HEK293 (cell line): ENCODE measurements around the gene LLGL1.

Experiments
- CTCF ChIA-PET: fragments of 350-600 bp; formaldehyde crosslinking; extraction: SDS; loops from one replicate; lab custom pipeline; 2021; ENCODE audit warnings: antibody characterized with exemption; lab: Yijun Ruan, JAX
- POLR2A ChIA-PET: fragments of 300-600 bp; formaldehyde crosslinking; extraction: SDS; loops from one replicate; lab custom pipeline; 2020; ENCODE audit warnings: antibody characterized with exemption, inconsistent platforms; lab: Yijun Ruan, JAX
- H3K27ac ChIP-seq: fragments of 200-500 bp; sonication (Bioruptor generic); 2 replicates; pipeline ENCODE4 v1.5.1; 2014; ENCODE audit warnings: low read depth, low read length, control low read depth, inconsistent platforms; ENCODE audit errors: extremely low read depth
- H3K36me3 ChIP-seq, 2 experiments: fragments of 200-500 bp in 1 of 2; sonication (Bioruptor generic) in 1 of 2; 1 replicate in 1 of 2; 2 replicates in 1 of 2; pipeline ENCODE4 v1.5.1; 2014 to 2017; ENCODE audit warnings: inconsistent platforms in 2 of 2, low read length in 2 of 2; ENCODE audit not compliant: control insufficient read depth in 2 of 2, insufficient read depth in 1 of 2
- H3K4me1 ChIP-seq: fragments of 200-500 bp; sonication (Bioruptor generic); 2 replicates; pipeline ENCODE4 v1.5.1; 2014; ENCODE audit warnings: mild to moderate bottlenecking, low read length, inconsistent platforms; ENCODE audit not compliant: control insufficient read depth, insufficient read depth
- H3K4me3 ChIP-seq: 2 replicates; pipeline ENCODE4 v1.5.1; 2011; ENCODE audit warnings: low read depth, mild to moderate bottlenecking, control low read depth, low read length, moderate library complexity
- H3K9me3 ChIP-seq: fragments of 200-500 bp; sonication (Bioruptor generic); 2 replicates; pipeline ENCODE4 v1.5.1; 2014; ENCODE audit warnings: low read depth, low read length, inconsistent platforms; ENCODE audit not compliant: control insufficient read depth, insufficient read depth
- FEZF1 ChIP-seq: fragments of 450-650 bp; formaldehyde crosslinking; IDR thresholded peaks from 2 replicates; pipeline ENCODE4 v1.5.1; 2016; ENCODE audit warnings: missing biosample characterization, missing genetic modification characterization
- HOXA7 ChIP-seq: sonication (generic); formaldehyde crosslinking; IDR thresholded peaks from 2 replicates; pipeline ENCODE4 v1.8.1; 2022; ENCODE audit warnings: missing genetic modification reagents, borderline replicate concordance
- MYNN ChIP-seq: fragments of 450-650 bp; formaldehyde crosslinking; IDR thresholded peaks from 2 replicates; pipeline ENCODE4 v1.5.1; 2016; ENCODE audit warnings: missing biosample characterization, missing genetic modification characterization, borderline replicate concordance
- PATZ1 ChIP-seq: fragments of 450-650 bp; formaldehyde crosslinking; IDR thresholded peaks from 2 replicates; pipeline ENCODE4 v1.5.1; 2016; ENCODE audit warnings: missing biosample characterization, missing genetic modification characterization
- PRDM1 ChIP-seq: fragments of 450-650 bp; formaldehyde crosslinking; IDR thresholded peaks from 2 replicates; pipeline ENCODE4; 2016; ENCODE audit warnings: missing biosample characterization, missing genetic modification characterization
- SP3 ChIP-seq: fragments of 450-650 bp; formaldehyde crosslinking; IDR thresholded peaks from 2 replicates; pipeline ENCODE4 v1.5.1; 2016; ENCODE audit warnings: missing biosample characterization, missing genetic modification characterization
- ZBTB48 ChIP-seq: fragments of 450-650 bp; formaldehyde crosslinking; IDR thresholded peaks from 2 replicates; pipeline ENCODE4 v1.5.1; 2016; ENCODE audit warnings: missing biosample characterization, missing genetic modification characterization
- ZBTB8A ChIP-seq: fragments of 450-650 bp; formaldehyde crosslinking; IDR thresholded peaks from 2 replicates; pipeline ENCODE4 v1.5.1; 2016; ENCODE audit warnings: missing biosample characterization, missing genetic modification characterization
- ZFP3 ChIP-seq: fragments of 450-650 bp; formaldehyde crosslinking; IDR thresholded peaks from 2 replicates; pipeline ENCODE4 v1.5.1; 2016; ENCODE audit warnings: low read depth, missing biosample characterization, missing genetic modification characterization
- ZNF10 ChIP-seq: fragments of 450-650 bp; formaldehyde crosslinking; IDR thresholded peaks from 2 replicates; pipeline ENCODE4 v1.5.1; 2017; ENCODE audit warnings: missing biosample characterization, missing genetic modification characterization
- ZNF132 ChIP-seq: fragments of 450-650 bp; formaldehyde crosslinking; IDR thresholded peaks from 2 replicates; pipeline ENCODE4 v1.5.1; 2017; ENCODE audit warnings: missing biosample characterization, missing genetic modification characterization, borderline replicate concordance
- ZNF214 ChIP-seq: fragments of 450-650 bp; formaldehyde crosslinking; IDR thresholded peaks from 2 replicates; pipeline ENCODE4 v1.5.1; 2017; ENCODE audit warnings: missing biosample characterization, mild to moderate bottlenecking, missing genetic modification characterization, borderline replicate concordance
- ZNF223 ChIP-seq: fragments of 450-650 bp; formaldehyde crosslinking; IDR thresholded peaks from 2 replicates; pipeline ENCODE4 v1.5.1; 2016; ENCODE audit warnings: missing biosample characterization, missing genetic modification characterization
- ZNF280D ChIP-seq: fragments of 450-650 bp; formaldehyde crosslinking; IDR thresholded peaks from 2 replicates; pipeline ENCODE4 v1.5.1; 2016; ENCODE audit warnings: missing biosample characterization, missing genetic modification characterization
- ZNF37A ChIP-seq: fragments of 450-650 bp; IDR thresholded peaks from 2 replicates; pipeline ENCODE4 v1.5.1; 2018; ENCODE audit warnings: missing biosample characterization, missing genetic modification characterization
- ZNF580 ChIP-seq: fragments of 450-650 bp; formaldehyde crosslinking; IDR thresholded peaks from 2 replicates; pipeline ENCODE4 v1.5.1; 2016; ENCODE audit warnings: missing biosample characterization, missing genetic modification characterization
- ZNF585B ChIP-seq: fragments of 450-650 bp; formaldehyde crosslinking; IDR thresholded peaks from 2 replicates; pipeline ENCODE4 v1.5.1; 2016; ENCODE audit warnings: missing biosample characterization, missing genetic modification characterization
- ZNF830 ChIP-seq: fragments of 450-650 bp; IDR thresholded peaks from 2 replicates; pipeline ENCODE4 v1.5.0; 2018; ENCODE audit warnings: missing biosample characterization, missing genetic modification characterization, low read depth, mild to moderate bottlenecking, moderate library complexity
- ZSCAN23 ChIP-seq: fragments of 450-650 bp; formaldehyde crosslinking; IDR thresholded peaks from 2 replicates; pipeline ENCODE4 v1.5.1; 2016; ENCODE audit warnings: missing biosample characterization, missing genetic modification characterization

Gene LLGL1

GRCh38 chr17:18278867-18279266, 53.4 kb downstream of the LLGL1 start:
- ChIA-PET CTCF (no interaction called here), POLR2A (no interaction called here)
- H3K9me3 ChIP-seq, result no peaks in the 10 kb centered on the region
- no peak overlapping the region for H3K4me3 ChIP-seq
- peaks cover 69 to 94% of the 10 kb centered on the region in 2 experiments for H3K36me3 ChIP-seq
- H3K4me1 ChIP-seq, result no peaks in the 10 kb centered on the region
- no peak for TF ChIP-seq ZSCAN23 (tag by site-specific recombination)
- TF ChIP-seq, all 188 proteins: peak for 0
- no peak overlapping the region for H3K27ac ChIP-seq

GRCh38 chr17:18280249-18280648, 54.8 kb downstream of the LLGL1 start:
- Histone ChIP-seq H3K36me3 (peaks cover 69 to 96% of the 10 kb centered on the region in 2 experiments), H3K4me1 (no peaks in the 10 kb centered on the region), H3K27ac (no peak overlapping the region), H3K9me3 (no peaks in the 10 kb centered on the region), H3K4me3 (no peak overlapping the region)
- ChIA-PET POLR2A (no interaction called here), CTCF (interaction anchor here (1.2 kb wide), 1 partner anchor 13 kb away, joined by 3 read pairs; no protein-coding TSS in a partner anchor)
- TF ChIP-seq ZNF214 (tag by site-specific recombination), result no peak
- TF ChIP-seq ZNF10 (tag by site-specific recombination), result no peak
- TF ChIP-seq ZNF830 (tag by site-specific recombination), result no peak
- no peak for TF ChIP-seq FEZF1 (tag by site-specific recombination)
- TF ChIP-seq ZFP3 (tag by site-specific recombination), result no peak
- TF ChIP-seq ZBTB8A (tag by site-specific recombination), result no peak
- no peak for TF ChIP-seq PATZ1 (tag by site-specific recombination)
- no peak for TF ChIP-seq ZNF280D (tag by site-specific recombination)
- TF ChIP-seq ZNF585B (tag by site-specific recombination), result no peak
- TF ChIP-seq SP3 (tag by site-specific recombination), result no peak
- no peak for TF ChIP-seq ZNF223
- no peak for TF ChIP-seq ZBTB48
- TF ChIP-seq PRDM1 (tag by site-specific recombination), result no peak
- no peak for TF ChIP-seq HOXA7
- TF ChIP-seq ZNF37A, result no peak
- TF ChIP-seq ZNF132, result no peak
- no peak for TF ChIP-seq ZNF580 (tag by site-specific recombination)
- TF ChIP-seq MYNN (tag by site-specific recombination), result no peak
